GM21367 (cell line): ENCODE data around the gene PPP1R9A.

Experiments
- ATAC-seq: cut with Tn5 transposase; IDR thresholded peaks from one replicate; pipeline ENCODE4 v1.9.1; 2021; ENCODE audit not compliant: unreplicated experiment

The PPP1R9A gene

DNA sequence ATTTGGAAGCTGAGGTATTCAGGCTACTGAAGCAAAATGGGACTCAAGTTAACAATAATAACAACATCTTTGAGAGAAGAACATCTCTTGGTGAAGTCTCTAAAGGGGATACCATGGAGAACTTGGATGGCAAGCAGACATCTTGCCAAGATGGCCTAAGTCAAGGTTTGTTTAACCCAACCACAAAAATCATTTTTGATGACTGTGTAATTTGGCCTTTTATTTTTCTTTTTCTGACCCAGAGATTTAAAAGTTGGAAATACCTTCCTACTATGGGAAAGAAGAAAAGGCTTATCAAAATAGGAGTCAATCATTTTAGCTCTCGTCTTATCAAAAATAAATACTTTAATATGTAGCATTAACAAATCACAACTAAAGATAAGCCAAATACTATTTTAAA lies 344.6 kb downstream of the PPP1R9A start:
- ATAC-seq: no peak

DNA sequence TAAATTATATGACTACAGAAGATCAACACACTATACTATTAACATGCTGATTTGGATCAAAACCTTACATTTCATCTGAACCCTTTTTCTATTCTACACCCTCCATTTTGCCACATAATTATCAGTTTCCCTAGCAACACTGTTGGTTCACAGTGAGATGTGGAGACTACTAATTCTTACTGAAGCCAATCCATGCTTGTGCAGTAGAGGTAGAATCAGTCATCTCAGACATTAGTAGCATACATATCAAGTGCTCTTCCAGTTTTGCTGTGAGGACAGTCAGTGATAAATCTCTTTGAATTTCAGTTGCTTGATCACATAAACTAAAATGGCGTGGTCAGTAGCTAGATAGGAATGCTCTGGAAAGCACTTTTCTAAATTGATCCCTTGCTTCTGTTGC lies 346.6 kb downstream of the PPP1R9A start:
- no peak for ATAC-seq

DNA sequence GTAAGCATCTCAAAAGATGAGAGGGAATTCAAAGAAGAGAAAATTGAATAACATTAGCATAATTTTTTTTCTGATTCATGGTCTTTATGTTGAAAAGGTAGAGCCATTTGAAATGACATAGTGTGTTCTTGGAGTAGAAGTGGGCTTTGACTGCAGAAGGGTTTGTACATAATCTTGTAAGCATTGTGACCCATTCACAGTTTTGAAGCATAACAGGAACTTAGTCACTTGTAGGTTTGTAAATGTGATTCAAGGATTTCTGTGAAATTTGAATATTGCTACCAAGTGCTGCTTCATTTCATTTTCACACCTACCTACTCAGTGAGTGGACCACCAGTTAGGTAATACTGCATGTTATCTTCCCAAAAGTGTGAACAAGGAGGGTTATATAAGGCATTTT lies 348.3 kb downstream of the PPP1R9A start:
- no peak for ATAC-seq

DNA sequence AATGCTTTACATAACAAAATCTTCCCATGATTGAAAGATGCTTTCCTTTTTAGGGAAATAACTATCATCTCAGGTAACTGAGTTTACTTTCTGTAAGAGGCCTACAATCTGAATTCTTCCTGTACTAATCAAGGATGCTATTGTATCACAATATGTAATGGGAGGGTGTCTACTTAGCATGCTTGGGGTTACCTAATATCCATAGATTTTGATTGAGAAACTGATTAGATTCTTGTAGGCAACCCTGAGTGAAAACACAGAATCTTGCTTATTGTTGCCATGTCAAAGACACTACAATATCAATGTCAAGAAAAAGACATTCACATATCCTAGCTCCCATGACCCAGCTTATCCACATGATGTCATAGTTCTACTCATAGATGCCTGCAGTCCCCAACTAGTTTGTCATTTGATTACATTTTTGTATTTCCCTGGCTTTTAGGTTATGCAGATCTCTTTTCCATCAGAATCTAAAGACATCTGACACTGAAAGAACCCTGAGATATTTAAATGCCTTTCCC lies 354.6 kb downstream of the PPP1R9A start:
- no peak for ATAC-seq

DNA sequence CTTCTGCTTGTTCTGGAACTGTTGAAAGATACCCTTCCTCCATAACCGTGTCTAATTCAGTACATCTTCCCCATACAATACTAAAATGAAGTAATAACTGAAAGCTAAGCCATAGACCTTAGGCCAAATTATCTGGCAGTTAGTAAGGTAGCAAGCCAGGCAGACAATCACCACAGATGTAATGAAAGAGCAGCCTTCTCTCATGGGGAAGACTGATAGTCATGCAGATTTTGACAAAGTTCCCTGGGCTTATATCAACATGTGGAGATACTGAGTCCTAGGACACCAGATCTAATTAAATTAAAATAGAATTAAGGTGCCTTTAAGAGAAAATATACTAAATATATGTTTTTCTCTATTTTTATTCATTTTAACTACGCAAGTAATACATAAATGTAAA lies 355.5 kb downstream of the PPP1R9A start:
- no peak for ATAC-seq

DNA sequence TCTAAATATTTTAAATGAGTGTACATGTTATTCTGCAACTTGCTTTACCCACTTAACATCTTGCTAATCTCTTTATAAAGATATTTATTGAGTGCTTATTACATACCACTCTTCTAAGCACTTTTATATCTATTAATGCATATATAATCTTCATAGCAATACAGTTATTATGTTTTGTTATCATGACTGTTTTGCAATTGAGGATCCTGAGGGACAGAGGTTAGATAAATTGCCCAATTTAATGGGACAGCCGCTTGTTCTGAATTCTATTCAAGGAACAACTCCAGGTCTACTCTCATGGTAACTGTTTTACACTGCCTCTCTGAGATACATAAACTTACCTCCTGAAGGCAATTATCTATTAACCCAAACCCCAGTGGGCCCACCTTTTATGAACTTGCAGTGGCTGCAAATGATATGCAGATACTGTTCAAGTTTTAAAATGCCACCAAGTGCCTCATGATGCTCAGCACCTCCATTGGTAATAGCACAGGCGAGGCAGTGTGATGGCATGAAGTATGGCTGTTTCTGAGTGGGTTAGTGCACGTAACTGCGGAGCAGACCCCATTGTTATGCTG lies 356.5 kb downstream of the PPP1R9A start:
- no peak for ATAC-seq

DNA sequence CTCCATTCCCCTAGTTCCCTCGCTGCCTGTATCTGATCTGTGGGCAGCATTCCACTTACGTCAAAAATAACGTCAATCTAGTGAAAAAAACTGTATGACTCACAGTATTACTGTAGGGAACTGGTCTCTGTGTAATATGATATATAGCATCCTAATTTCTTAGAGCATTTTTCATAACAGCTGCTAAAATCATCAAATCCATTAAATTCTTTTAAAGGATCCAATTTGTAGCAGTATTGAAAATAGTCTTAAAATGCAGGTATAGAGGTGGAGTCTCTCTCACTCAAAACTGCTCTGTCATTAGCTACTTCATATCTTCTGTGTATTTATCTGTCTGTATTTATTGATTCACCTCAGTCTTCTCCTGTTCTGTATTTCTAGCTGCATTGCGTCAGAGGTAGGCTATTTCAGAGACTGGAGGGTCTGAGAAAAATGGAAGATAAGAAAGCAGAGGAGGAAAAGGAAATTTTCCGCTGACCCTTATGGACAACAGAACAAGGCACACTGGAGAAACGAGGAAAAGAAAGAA lies 357.0 kb downstream of the PPP1R9A start:
- no peak for ATAC-seq

DNA sequence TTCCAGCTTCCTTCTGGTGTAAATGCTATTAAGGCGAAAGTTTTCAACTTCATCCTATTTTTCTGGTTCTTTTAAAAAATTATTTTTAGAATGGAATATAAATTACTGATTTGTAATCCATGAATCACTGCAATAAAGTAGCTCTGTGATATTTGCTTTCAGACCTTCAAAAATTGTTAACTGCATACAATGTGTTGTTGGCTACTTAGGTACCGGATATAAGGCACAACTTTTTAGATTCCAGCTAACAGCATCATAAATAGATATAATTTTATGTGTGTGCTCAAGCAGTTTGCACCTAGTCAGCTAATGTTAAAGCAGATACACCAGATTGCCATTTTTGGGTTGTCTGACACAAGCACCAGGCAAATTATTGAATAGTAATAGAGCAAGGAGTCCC lies 358.2 kb downstream of the PPP1R9A start:
- ATAC-seq: no peak

DNA sequence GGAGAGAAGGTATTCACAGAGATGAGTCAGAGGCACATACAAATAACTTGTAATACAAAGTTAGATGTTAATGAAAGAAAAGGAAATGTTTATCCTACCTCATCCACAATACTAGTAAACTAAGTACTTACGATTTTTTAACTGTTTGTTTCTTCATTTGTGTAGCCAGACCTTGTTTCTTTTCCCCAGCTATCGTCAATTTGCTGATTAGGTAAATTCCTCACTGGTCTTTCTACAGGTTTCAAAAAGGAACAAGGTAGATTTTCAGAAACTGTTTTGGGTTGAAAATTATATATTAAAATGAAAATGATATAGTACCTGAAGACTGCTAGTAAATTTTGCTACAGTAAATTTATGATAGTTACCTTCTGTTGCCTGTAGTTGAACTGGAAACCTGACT lies 360.4 kb downstream of the PPP1R9A start:
- no peak for ATAC-seq

DNA sequence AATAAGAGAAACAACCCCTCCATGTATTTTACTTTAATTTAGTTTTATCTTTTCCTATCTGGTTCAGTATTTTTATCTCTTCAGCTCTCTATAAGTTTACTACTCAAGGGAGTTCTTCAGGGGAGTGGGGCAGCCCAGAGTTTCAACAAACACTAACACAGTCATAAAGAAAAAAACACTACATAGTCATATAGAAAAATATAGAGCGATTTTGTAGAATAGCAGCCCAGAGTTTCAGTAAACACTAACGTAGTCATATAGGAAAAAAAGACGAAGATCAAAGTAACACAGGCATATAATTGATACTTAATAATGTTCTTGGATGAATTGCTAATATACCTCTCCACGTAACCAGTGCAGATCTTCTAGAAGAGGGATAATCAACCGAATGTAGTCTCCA lies 362.2 kb downstream of the PPP1R9A start:
- no peak for ATAC-seq

DNA sequence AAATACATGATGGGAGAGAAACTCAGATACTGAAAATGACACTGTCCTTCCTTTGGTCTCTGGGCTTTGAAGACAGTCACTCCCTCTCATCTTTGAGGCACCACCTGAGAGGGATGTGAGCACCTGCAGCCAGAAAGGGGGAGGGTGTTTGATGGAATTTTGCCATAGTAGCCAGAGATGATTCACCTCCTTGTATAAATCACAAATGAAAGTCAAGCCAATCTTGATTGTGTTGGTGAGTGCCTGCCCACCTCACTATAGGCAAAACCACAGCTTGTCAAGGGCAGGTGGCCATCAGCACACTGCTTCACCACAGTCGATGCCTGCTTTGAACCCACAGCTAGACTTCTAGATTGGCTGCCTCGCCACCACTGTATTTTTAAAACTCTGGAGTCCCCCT lies 368.7 kb downstream of the PPP1R9A start:
- no peak for ATAC-seq

DNA sequence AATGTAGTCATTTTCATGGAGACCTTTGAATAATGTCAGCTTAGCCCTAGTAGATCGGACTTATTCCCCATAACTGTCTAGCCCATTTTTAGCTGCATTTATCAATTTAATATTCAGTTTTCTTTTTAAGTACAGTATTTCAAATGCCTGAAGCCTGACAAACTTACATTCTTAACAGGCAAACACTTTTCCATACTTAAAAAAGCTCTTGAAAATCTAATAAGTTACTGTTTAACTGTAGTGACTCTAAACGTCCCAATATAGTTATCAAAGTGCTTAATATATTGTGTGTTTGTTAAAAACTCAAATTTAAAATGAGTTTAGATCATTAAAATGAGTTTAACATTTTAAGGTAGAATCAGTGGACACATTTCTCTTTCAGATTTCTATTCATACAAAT lies 372.0 kb downstream of the PPP1R9A start:
- ATAC-seq: no peak

DNA sequence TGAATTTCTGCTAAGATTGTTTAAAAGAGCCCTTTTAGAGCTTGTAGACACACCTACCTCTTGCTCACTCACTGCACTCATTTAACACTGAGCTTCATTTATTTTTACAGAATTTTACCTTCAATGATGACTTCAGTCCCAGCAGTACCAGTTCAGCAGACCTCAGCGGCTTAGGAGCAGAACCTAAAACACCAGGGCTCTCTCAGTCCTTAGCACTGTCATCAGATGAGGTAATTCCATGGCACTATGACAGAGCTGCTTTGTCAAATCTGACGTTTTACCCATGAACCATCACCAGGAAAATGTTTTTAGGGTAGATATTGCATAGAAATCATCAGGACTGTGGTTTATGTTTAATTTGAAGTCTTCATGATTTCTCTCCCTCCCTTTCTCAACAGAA lies 378.7 kb downstream of the PPP1R9A start:
- ATAC-seq: no peak

DNA sequence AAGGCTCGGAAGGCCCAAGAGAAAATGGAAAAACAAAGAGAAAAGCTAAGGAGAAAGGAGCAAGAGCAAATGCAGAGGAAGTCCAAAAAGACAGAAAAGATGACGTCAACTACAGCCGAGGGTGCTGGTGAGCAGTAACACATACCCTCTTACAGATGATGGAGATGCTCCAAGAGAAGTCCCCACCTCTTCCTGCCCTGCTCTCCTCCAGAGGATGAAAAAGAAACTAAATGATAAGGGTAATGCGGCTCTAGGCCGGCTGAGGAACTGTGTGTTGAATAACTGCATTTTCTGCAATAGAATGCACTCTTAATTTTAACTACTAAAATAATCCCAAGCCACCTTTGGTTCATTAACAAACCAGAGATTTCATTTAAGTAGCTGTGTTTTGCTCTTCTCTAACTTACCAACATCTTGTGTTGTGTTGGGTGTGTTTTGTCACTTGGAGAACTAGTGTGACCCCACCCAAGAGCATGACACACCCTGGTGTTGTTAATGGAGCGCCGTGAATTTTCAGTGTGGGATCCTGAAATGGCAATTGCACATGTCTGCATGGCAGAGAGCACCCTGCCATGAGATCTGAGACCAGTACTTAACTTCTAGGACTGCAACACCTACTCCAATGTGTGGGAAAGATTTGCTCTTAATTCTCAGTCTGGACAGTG lies 382.9 kb downstream of the PPP1R9A start:
- ATAC-seq: no peak

DNA sequence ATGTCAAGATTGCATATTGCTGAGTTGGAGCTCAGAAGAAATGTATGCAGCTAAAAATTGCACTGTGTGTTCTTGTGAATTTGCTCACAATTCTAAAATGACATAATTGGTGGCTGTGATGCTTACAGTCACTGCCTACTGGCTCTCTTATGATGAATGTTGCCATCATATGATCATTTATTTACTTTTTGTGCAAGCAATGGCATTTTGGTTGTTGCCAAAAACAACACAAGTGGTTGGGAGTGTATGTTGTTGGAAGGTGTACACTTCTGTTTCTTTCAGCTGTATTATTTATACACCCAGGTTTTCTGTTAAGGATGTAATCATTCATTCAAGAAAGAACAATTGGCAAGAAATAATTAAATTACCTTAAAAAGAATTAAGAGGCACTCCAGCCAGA lies 388.0 kb downstream of the PPP1R9A start:
- no peak for ATAC-seq

DNA sequence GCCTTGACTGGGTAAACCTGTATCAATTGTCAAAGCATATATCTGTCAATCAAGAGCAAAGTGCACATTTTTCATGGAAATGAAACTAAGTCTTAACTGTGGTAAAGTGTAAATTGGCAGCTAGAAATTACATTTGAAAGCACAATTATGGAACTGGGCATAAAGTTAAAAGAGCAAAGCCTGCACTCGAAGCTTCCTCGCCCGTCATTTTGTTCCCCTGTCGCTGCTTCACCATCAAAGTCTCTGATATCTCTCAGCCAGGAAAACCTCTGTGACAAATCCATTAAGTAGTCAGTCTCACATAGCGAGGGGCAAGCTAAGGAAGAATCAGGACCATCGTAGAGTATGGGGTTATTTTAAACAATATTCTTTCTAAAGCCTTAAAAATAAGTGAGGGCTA lies 389.1 kb downstream of the PPP1R9A start:
- ATAC-seq: no peak

DNA sequence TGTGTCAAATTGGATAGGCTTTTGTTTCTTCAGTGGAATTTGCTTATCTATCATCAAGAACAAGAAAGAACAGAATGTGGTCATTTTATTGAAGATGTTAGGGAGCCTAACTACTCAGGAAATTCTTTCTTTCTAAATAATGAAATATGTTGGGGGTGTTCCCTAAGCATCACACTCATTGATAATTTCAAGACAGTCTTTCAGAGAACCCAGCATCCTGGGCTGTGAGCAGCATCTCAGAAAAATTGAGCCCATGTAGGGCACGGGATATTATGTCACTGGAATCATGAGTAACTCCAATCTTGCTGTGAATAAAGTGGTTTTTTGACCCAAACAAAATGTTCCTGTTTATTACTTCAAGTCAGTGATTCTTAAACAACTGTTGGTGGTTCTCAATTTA lies 389.6 kb downstream of the PPP1R9A start:
- ATAC-seq: no peak

DNA sequence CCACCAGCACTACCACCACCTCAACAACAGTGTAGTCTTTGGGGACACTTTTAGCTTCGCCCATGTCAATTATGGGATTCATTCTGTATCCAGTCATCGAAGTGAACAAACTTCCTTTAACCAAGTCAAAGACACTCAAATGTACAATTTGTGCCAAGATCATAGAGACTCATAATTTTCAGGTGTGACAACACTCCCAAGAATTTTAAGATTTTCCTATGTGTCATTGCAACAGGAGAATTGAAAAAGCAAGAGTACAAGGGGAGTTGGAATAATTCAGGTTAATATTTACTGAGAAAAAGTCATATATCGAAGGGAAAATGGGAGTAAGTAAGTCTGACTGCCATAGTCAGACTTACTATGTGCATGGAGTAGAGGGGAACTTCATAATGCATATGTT lies 390.7 kb downstream of the PPP1R9A start:
- no peak for ATAC-seq

DNA sequence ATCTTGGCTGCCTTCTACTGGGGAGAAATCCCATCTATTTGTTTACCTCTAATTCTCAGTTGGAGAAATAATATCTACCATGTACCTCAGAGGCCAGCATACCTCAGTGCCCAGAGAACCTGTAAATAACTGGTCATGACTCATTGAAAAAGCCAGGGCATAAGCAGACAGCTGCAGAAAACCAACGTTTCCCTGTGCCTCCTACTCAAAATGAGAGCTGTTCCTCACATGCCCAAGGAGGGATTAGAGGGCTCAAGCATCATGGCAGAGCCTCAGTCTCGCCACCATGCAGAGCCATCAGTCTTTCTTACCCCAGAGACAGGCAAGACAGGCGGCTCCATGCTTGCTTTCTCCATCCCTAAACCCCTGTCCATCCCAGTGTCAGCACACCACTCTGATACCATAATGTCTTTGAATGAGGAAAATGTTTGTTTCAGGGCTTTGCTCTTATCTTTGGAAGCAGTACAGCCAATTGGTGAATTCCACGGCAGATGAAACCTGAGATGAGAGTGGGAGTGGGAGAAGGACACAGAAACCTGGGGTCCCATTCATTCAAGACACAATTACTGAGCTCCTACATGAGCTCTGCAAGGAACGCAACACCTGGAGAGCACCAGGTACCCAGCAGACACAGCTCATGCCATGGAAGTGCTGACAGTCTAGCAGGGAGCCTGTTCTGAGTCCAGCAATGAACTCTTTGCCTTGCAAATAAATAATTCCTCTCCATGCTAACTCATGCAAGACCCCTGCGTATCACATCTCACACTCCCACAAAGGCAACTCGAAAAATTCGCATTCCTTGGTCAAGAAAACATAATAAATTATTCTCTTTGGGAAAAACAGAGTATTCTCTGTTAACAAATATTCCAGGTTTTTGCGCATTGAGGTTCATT lies 395.9 kb downstream of the PPP1R9A start:
- no peak for ATAC-seq

DNA sequence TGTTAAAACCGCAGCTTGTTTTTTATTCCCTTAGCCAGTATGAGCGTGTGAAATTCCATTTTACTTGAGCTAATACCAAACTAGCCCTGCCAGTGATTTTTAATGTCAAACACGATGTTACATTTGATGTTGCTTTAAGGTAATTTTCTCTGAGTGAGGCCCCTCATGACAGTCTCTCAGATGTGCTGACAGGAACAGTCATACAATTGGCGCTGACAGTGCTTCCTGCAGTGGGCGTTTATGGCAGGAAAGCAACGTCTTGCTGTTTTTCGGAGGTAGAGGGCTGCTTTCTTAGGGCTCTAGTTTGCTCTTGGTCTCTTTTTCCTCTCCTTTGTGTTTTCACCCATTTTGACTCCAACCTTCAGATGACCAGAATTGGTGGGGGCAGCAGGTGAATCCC lies 397.6 kb downstream of the PPP1R9A start:
- no peak for ATAC-seq

DNA sequence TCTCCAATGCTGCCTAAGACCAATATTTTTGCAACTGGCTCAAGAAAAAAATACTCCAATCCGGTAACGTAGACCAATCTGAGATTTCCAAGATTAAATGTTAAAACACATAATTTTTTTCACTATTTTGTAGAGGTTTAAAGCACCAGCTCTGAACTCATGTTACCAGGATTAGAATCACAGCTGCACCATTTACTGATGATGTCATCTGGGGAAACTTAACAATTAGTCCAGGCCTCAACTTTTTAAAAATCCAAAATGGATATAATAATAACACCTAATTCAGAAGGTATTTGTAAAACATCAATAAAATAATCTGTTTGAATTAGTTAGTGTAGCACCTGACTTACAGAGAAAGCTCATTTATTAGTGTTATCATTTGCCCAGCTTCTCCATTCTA lies 402.6 kb downstream of the PPP1R9A start:
- ATAC-seq: no peak

DNA sequence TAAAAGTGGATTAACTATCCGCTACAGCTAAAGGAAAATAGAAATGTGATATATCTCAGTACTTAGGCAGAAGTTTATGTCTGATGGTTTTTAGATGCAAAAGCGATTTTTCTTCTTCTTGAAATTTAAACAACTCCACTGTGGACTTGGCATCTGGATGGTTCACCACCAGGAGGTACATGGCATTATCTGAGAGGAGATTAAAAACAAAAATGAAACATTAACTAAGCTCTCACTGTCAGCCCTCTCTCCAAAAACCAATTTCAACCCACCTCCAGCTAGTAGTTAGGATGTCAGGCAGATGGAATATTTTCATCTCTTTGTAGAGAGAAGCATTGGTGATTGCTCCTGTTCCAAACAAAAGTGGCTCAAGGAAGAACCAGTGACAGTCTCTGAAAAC lies 404.0 kb downstream of the PPP1R9A start:
- ATAC-seq: no peak
